Natural killer cell (primary cell): ENCODE data around the gene SLC28A2. TPM values are rescaled to one million over a fixed set of nuclear protein-coding genes. Genes with fewer than 3 reads are reported as not detected.

Experiments
- ATAC-seq, 3 donors: fragments of 150-1000 bp in 2 of 3; fragments of 200-7000 bp in 1 of 3; cut with Tn5 transposase; 1 replicate in 1 of 3; 2 replicates in 2 of 3; pipeline ENCODE4 v1.10.0; 2021; ENCODE audit warnings: mild to moderate bottlenecking in 2 of 3, moderate library complexity in 2 of 3
- DNase-seq, 2 donors: peaks; one replicate each; pipeline versions ENCODE4 v3.0.0 to v3.0.0-alpha.2; 2013 to 2021; ENCODE audit warnings: mixed read lengths in 1 of 2
- H3K27ac ChIP-seq: one replicate; pipeline ENCODE4 v1.5.1; 2013; ENCODE audit warnings: mild to moderate bottlenecking, low read length
- H3K27me3 ChIP-seq: one replicate; pipeline ENCODE4 v1.6.1; 2013; ENCODE audit warnings: low read length; ENCODE audit not compliant: control insufficient read depth, insufficient read depth
- H3K36me3 ChIP-seq: one replicate; pipeline ENCODE4 v1.6.1; 2013; ENCODE audit warnings: low read length; ENCODE audit not compliant: control insufficient read depth, insufficient read depth
- H3K4me1 ChIP-seq: one replicate; pipeline ENCODE4 v1.6.1; 2013; ENCODE audit warnings: low read length; ENCODE audit not compliant: control insufficient read depth, insufficient read depth
- H3K4me3 ChIP-seq: one replicate; pipeline ENCODE4 v1.5.1; 2013; ENCODE audit warnings: low read length
- H3K9me3 ChIP-seq: one replicate; pipeline ENCODE4 v1.6.1; 2013; ENCODE audit warnings: low read length; ENCODE audit not compliant: control insufficient read depth, insufficient read depth
- H3K27ac Mint-ChIP-seq, 2 donors: one replicate each; pipeline ENCODE4 v1.8.0; 2022; ENCODE audit warnings: mild to moderate bottlenecking in 2 of 2, mixed read lengths in 2 of 2, moderate library complexity in 1 of 2
- H3K27me3 Mint-ChIP-seq, 2 donors: one replicate each; pipeline ENCODE4 v1.8.0; 2022; ENCODE audit warnings: low read depth in 2 of 2, mixed read lengths in 2 of 2
- H3K36me3 Mint-ChIP-seq: one replicate; pipeline ENCODE4 v1.8.0; 2022; ENCODE audit warnings: mixed read lengths
- H3K4me1 Mint-ChIP-seq, 2 donors: one replicate each; pipeline ENCODE4 v1.8.0; 2022; ENCODE audit warnings: mixed read lengths in 2 of 2
- H3K4me3 Mint-ChIP-seq: one replicate; pipeline ENCODE4 v1.8.0; 2022; ENCODE audit warnings: mild to moderate bottlenecking, moderate library complexity, mixed read lengths
- H3K9me3 Mint-ChIP-seq, 2 donors: one replicate each; pipeline ENCODE4 v1.8.0; 2022; ENCODE audit warnings: mixed read lengths in 2 of 2
- CTCF ChIP-seq: fragments of 200-600 bp; IDR thresholded peaks from one replicate; pipeline ENCODE4 v1.8.0; 2022; ENCODE audit warnings: antibody characterized with exemption
- WGBS: methylation state at CpG from one replicate; pipeline ENCODE4 v1.1.7; 2013; ENCODE audit warnings: missing lambda C conversion rate; ENCODE audit not compliant: insufficient coverage; 5-methylcytosine and 5-hydroxymethylcytosine counted together
- intact Hi-C: fragments of 100-400 bp; cut with micrococcal nuclease; formaldehyde crosslinking; loops from one replicate; pipeline ENCODE4 v1.14.2; 2022
- total RNA-seq, 4 donors: library from RNA; stranded (reverse); fragments of 120-200 nt in 1 of 4; gene quantifications; one replicate each; pipeline versions ENCODE4 v1.2.3 to v1.2.4, GENCODE V29; 2013 to 2022

Gene SLC28A2
- total RNA-seq, 3 donors from 2014 or later (not counting 1 experiment from before 2014, with no cell fraction given) = not detected

GRCh38 chr15:45326280-45326679, 74.2 kb downstream of the SLC28A2 start:
- WGBS = 89% methylated on average over 5 of the region's 5 CpGs
- no peak for TF ChIP-seq CTCF
- no peak for ATAC-seq
- Histone ChIP-seq H3K36me3 (no peaks in the 10 kb centered on the region), H3K9me3 (no peaks in the 10 kb centered on the region), H3K4me1 (no peaks in the 10 kb centered on the region), H3K27ac (no peak overlapping the region), H3K4me3 (no peak overlapping the region), H3K27me3 (no peaks in the 10 kb centered on the region)
- Mint-ChIP-seq H3K4me3 (no peak overlapping the region), H3K4me1 (no peaks in the 10 kb centered on the region), H3K9me3 (no peaks in the 10 kb centered on the region), H3K27me3 (peaks cover 8 to 9% of the 10 kb centered on the region in 2 donors), H3K27ac (no peak overlapping the region), H3K36me3 (no peaks in the 10 kb centered on the region)
- intact Hi-C loops = no loop called here
- DNase-seq = no peak

GRCh38 chr15:45326741-45327140, 74.7 kb downstream of the SLC28A2 start:
- Histone ChIP-seq H3K9me3 (no peaks in the 10 kb centered on the region), H3K27ac (no peak overlapping the region), H3K4me3 (no peak overlapping the region), H3K27me3 (no peaks in the 10 kb centered on the region), H3K4me1 (no peaks in the 10 kb centered on the region), H3K36me3 (no peaks in the 10 kb centered on the region)
- intact Hi-C loops = no loop called here
- H3K36me3 Mint-ChIP-seq = no peaks in the 10 kb centered on the region
- ATAC-seq = no peak
- WGBS = 78% methylated on average over 6 of the region's 7 CpGs
- H3K27ac Mint-ChIP-seq = no peak overlapping the region
- no peaks in the 10 kb centered on the region for H3K9me3 Mint-ChIP-seq
- H3K4me1 Mint-ChIP-seq = no peaks in the 10 kb centered on the region
- peaks cover 6 to 7% of the 10 kb centered on the region in 2 donors for H3K27me3 Mint-ChIP-seq
- no peak for TF ChIP-seq CTCF
- no peak for DNase-seq
- H3K4me3 Mint-ChIP-seq = no peak overlapping the region

Other genes with a start within 250 kb of the SLC28A2 start
- gene SORD, start 229.0 kb upstream of the SLC28A2 start, total RNA-seq = 1 to 10 TPM; 2.6 to 5.7 (median 2.8) TPM
- gene DUOX2, start 138.1 kb upstream of the SLC28A2 start, total RNA-seq = 1 to 10 TPM in 1 of 3 donors, not detected in 2; 2.5 TPM
- not detected for gene DUOXA2, start 137.9 kb upstream of the SLC28A2 start, total RNA-seq
- under 1 TPM in 2 of 3 donors, not detected in 1; 0.39 to 0.40 TPM for gene DUOXA1, start 122.4 kb upstream of the SLC28A2 start, total RNA-seq
- under 1 TPM in 1 of 3 donors, not detected in 2; 0.20 TPM for gene DUOX1, start 122.2 kb upstream of the SLC28A2 start, total RNA-seq
- gene SHF, start 64.3 kb upstream of the SLC28A2 start, total RNA-seq = 1 to 10 TPM in 2 of 3 donors, under 1 TPM in 1; 0.94 to 2.4 (median 1.7) TPM
- 1 to 10 TPM; 1.3 to 2.1 (median 2.0) TPM for gene GATM, start 126.3 kb downstream of the SLC28A2 start, total RNA-seq